Occipital lobe (tissue), 2 donors: ENCODE data around the gene TLK1. TPM values are rescaled to one million over a fixed set of nuclear protein-coding genes. Genes with fewer than 3 reads are reported as not detected.

ENCODE experiments used
- DNase-seq: peaks from one replicate; lab custom pipeline; 2025; lab: John Stamatoyannopoulos, UW
- total RNA-seq: library from RNA; depleted of rRNA; stranded (reverse); fragments of >200 nt; gene quantifications from one replicate; pipeline ENCODE4 v1.2.3, GENCODE V29; 2014

The TLK1 gene
- total RNA-seq = 30.1 TPM

GRCh38 chr2:171160119-171160955 lies at the start of gene TLK1:
TSS of gene TLK1 (minus strand) at chr2:171160893. CDS start at chr2:171160428, 465 bp downstream.
- DNase-seq = peak; percentile 65

GRCh38 chr2:171210216-171210863 lies 49.6 kb upstream of the TLK1 start:
- DNase-seq = no peak

- DNase-seq = no peak
Measured at GRCh38 chr2:171208657-171209056, 48.0 kb upstream of the TLK1 start.

- no peak for DNase-seq
Measured at GRCh38 chr2:171206422-171207115, 45.9 kb upstream of the TLK1 start.

GRCh38 chr2:171205551-171205950 lies 44.9 kb upstream of the TLK1 start:
- DNase-seq = no peak

- DNase-seq = no peak
Measured at GRCh38 chr2:171201767-171202166, 41.1 kb upstream of the TLK1 start.

- no peak for DNase-seq
Measured at GRCh38 chr2:171201271-171201670, 40.6 kb upstream of the TLK1 start.

GRCh38 chr2:171200469-171200868 lies 39.8 kb upstream of the TLK1 start:
- DNase-seq = no peak

GRCh38 chr2:171191021-171191420 lies 30.3 kb upstream of the TLK1 start:
- DNase-seq = no peak

- DNase-seq = no peak
Measured at GRCh38 chr2:171187819-171188218, 27.1 kb upstream of the TLK1 start.

- no peak for DNase-seq
Measured at GRCh38 chr2:171187177-171187576, 26.5 kb upstream of the TLK1 start.

GRCh38 chr2:171185941-171186340 lies 25.2 kb upstream of the TLK1 start:
- DNase-seq = no peak

- no peak for DNase-seq
Measured at GRCh38 chr2:171185165-171185818, 24.6 kb upstream of the TLK1 start.

GRCh38 chr2:171181064-171182049 lies 20.7 kb upstream of the TLK1 start:
- DNase-seq = no peak

- no peak for DNase-seq
Measured at GRCh38 chr2:171180229-171180930, 19.7 kb upstream of the TLK1 start.

GRCh38 chr2:171178993-171179392 lies 18.3 kb upstream of the TLK1 start:
- no peak for DNase-seq

GRCh38 chr2:171176516-171176915 lies 15.8 kb upstream of the TLK1 start:
- no peak for DNase-seq

GRCh38 chr2:171174075-171174474 lies 13.4 kb upstream of the TLK1 start:
- DNase-seq = no peak

GRCh38 chr2:171173087-171173486 lies 12.4 kb upstream of the TLK1 start:
- no peak for DNase-seq

- DNase-seq = no peak
Measured at GRCh38 chr2:171171808-171172207, 11.1 kb upstream of the TLK1 start.
